ENCODE measurements around the gene NUP85.
"Not testable (repeated sequence)": the region's sequence is repeated elsewhere in the genome, so short reads cannot be mapped to it uniquely, and the experiment has no call there.

Gene NUP85

DNA sequence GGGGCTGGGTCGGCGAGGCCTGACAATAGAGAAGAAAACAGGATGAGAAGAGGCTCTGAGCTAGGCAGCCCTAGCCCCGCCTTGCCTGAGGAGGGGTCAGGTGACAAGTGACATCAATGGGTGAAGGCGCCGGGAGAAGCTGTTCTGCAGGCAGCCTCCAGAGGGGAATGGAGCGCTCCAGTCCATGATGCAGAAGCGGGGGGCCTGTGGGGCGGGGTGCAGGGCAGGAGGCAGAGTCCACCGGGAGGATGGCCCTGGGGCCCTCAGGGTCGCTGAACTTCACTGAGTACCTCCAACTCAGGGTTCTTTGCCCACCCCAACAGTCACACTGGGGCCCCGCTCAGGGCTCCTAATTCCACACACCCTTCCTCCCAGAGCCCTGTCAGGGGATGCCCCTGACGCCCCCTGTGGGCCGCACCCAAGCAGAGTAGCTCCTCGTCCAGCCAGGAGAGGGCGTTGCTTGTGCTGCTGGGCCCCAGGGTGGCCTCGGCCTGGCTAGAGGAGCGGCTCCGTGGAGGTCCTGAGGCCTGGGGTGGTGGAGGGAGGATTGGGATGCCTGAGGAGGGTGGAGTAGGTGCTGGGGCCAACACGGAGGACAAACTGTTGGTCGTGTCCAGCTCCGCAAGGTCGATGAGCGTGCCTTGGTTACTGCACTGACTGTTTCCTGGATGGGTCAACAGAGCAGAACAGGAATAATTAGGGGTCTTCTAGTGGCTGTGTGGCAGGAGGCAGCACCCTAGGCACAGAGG, 35.1 kb downstream of the NUP85 start:
- in situ Hi-C loops (cut with MboI; ENCODE audit: low sequenced_read_pairs): no loop called here

GRCh38 chr17:75241143-75241430, 35.6 kb downstream of the NUP85 start:
- in situ Hi-C loops (cut with MboI; ENCODE audit: low sequenced_read_pairs): no loop called here

- in situ Hi-C loops (cut with MboI; ENCODE audit: low sequenced_read_pairs): no loop called here
These were observed 36.0 kb downstream of the NUP85 start for GRCh38 chr17:75241502-75241901.

DNA sequence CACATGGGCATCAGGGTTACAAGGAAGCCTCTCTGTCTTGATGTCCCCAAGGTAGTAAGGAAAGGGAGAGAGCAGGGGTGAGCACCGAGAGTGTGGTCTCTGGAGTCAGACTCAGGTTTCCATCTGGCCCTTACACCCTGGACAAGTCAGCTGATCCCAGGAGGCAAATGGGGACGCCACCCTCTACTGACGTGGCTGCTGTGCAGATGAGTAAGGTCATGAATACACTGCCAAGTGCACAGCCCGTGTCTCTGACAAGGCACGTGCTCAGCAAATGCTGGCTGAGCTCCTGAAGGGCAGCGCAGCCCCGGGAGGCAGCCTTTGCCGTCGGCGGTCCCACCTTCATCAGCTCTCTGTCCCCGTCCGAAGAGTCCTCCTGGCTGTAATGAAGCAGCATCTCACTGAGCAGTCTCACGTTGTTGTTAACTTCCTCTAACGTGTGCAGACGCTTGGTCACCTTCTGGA, 36.5 kb downstream of the NUP85 start:
- in situ Hi-C loops (cut with MboI; ENCODE audit: low sequenced_read_pairs): no loop called here

GRCh38 chr17:75242461-75243042, 37.1 kb downstream of the NUP85 start:
- in situ Hi-C loops (cut with MboI; ENCODE audit: low sequenced_read_pairs): no loop called here

DNA sequence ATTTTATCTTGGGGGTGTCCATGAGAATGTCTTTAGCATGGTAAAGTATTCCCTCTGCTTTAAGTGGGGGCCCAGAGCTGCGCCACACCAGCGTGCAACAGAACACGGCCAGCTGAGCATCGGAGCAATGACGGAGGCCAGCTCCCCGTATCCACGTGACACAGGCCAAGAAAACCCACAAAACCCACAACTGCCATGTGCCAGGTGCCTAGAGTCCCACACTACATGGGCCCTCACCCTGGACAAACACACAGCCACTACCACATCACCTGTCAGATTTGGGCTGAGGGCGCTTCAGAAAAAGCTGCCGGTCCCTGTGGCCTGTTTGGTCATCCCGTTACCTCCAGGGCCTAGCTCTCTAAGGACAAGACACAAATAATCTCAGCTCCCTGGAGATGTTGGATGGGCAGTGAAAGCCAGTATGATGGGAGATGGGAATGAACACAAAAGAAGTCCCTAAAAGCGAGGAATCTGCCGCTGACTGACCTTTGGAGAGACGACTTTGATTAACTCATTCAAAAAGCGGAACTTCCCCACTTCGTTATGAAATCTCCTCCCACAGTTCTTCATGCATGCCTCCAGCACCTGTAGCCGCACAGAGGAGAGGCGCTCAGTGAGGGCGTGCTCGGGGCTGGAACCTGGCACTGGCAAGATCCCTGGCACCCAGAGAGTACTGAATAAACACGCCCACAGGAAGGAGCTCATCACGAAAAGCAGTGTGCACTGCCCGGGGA, 38.8 kb downstream of the NUP85 start:
- in situ Hi-C loops (cut with MboI; ENCODE audit: low sequenced_read_pairs): no loop called here

DNA sequence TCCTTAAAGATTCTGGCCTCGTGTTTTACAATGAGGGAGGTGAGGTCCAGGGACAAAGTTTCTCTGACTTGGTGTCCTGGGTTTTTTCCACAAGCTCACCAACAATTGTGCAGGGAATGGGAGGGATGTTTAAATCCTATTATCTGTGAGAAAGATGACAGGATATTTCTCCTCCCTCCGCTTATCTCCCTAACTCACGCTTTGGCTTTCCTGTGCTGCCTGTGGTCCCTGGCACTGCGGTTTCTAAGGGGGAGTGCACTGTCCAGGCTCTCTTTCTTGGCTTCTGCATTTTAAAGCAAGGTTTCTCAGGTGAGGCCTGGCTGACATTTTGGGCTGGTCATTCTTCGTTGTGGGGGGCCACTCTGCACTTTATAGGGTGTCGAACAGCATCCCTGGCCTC, 39.5 kb downstream of the NUP85 start:
- in situ Hi-C loops (cut with MboI; ENCODE audit: low sequenced_read_pairs): no loop called here

DNA sequence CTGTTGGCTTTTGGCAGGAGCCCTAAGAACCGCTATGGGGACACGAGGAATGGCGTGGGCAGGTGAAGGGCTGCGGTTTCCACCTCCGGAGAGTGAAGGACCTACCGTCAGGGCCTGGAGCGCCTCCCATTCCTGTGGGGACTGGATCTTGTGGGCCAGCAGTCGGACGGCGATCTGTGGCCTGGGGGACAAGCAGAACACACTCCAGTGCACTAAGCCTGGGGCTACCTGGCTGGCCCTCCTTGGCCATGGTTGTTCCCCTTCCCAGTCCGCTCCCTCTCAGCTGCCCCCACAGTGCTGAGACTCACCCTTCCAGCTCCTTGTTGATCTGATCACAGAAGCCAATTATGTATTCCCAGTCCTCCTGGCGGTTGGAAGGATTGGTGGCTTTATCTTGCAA, 40.9 kb downstream of the NUP85 start:
- in situ Hi-C loops (cut with MboI; ENCODE audit: low sequenced_read_pairs): no loop called here

DNA sequence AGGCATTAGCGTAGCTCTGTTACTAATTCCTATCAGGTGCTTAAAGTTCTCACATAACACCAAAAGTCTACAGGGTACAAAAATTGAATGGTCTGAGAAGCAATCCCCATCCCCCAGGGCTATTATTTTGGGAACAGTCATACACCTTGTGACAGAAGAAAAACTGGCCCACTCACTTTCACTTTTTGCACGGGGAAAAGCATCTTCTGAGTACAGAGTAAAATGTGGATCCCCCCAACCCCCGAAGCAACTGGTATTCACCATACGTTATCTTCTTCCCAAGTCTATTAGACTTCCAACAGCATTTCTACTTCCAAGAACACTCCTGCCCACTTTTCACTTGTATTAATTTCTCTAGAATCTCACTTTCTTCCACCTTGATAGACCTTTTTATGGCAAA, 44.1 kb downstream of the NUP85 start:
- in situ Hi-C loops (cut with MboI; ENCODE audit: low sequenced_read_pairs): no loop called here

DNA sequence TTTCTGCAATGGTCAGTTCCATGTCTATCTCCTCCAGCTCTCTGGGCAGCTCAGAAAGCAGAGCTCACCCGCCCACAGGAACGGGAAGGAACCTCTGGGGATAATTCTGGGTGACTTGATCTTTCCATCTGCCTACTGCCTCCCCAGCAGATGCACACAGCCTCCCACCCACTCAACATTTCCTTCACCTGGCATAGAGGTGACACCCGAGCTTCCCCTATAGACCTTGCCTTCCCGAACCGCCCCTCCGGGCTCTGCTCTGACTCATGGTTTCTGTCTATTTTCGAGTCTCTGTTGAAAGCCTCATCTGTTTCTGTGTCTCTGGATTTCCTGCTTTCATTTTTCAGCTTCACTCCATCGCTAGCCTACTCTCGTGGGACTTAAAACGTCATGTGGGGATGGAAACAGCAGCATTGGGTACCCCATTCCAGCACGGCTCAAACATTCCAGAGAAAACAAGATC, 44.6 kb downstream of the NUP85 start:
- in situ Hi-C loops (cut with MboI; ENCODE audit: low sequenced_read_pairs): no loop called here

DNA sequence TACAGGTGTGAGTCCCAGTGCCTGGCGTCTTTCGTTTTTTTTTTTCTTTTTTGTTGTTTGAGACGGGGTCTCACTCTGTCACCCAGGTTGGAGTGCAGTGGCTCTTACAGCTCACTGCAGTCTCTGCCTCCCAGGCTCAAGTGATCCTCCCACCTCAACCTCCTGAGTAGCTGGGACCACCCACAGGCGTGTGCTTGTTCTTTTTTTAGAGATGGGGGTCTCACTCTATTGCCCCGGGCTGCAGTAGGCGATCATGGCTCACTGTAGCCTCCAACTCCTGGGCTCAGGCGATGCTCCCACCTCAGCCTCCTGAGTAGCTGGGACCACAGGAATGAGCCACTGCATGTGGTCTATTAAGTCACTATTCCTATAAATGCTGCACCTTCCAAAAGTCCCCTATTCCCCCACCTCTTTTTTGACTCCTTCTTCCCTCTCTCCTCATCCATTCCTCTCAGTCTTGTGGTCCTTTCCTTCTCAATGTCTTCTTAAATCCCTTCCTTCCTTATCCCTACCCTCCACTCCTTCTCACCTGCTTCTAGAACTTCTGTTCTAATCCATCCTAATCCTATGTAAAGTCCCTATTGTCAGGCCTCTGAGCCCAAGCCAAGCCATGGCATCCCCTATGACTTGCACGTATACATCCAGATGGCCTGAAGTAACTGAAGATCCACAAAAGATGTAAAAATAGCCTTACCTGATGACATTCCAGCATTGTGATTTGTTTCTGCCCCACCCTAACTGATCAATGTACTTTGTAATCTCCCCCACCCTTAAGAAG, 46.7 kb downstream of the NUP85 start:
- in situ Hi-C loops (cut with MboI; ENCODE audit: low sequenced_read_pairs): no loop called here

GRCh38 chr17:75255954-75256698, 50.6 kb downstream of the NUP85 start:
- in situ Hi-C loops (cut with MboI; ENCODE audit: low sequenced_read_pairs): not testable (repeated sequence)

GRCh38 chr17:75257228-75257627, 51.7 kb downstream of the NUP85 start:
- in situ Hi-C loops (cut with MboI; ENCODE audit: low sequenced_read_pairs): not testable (repeated sequence)

- in situ Hi-C loops (cut with MboI; ENCODE audit: low sequenced_read_pairs): no loop called here
These were observed 55.3 kb downstream of the NUP85 start for GRCh38 chr17:75260641-75261335.

- in situ Hi-C loops (cut with MboI; ENCODE audit: low sequenced_read_pairs): no loop called here
These were observed 56.0 kb downstream of the NUP85 start, which contains the start of the genes GGA3 and MRPS7 for GRCh38 chr17:75261336-75262111. TSS of gene GGA3 (minus strand) at chr17:75261606. CDS start at chr17:75261587, 19 bp downstream. TSS of gene MRPS7 (plus strand) at chr17:75261879. CDS start at chr17:75261901, 22 bp downstream.

GRCh38 chr17:75262112-75262606, 56.7 kb downstream of the NUP85 start:
- in situ Hi-C loops (cut with MboI; ENCODE audit: low sequenced_read_pairs): no loop called here

DNA sequence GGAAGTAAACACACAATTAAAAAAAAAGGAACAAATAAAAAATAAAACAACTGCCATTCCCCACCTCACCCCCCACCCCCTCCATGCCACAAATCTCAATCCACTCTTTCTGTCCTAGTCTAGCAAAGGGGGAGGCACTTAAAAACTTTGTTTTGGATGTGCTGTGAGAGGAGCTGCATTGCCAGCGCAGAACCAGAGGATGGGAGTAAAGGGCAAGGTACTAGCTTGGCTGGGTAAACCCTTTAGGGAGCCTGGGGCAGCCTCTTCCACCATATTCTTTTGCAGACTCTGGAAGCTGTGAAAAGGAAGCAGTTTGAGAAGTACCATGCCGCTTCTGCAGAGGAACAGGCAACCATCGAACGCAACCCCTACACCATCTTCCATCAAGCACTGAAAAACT, 57.6 kb downstream of the NUP85 start:
- in situ Hi-C loops (cut with MboI; ENCODE audit: low sequenced_read_pairs): no loop called here

DNA sequence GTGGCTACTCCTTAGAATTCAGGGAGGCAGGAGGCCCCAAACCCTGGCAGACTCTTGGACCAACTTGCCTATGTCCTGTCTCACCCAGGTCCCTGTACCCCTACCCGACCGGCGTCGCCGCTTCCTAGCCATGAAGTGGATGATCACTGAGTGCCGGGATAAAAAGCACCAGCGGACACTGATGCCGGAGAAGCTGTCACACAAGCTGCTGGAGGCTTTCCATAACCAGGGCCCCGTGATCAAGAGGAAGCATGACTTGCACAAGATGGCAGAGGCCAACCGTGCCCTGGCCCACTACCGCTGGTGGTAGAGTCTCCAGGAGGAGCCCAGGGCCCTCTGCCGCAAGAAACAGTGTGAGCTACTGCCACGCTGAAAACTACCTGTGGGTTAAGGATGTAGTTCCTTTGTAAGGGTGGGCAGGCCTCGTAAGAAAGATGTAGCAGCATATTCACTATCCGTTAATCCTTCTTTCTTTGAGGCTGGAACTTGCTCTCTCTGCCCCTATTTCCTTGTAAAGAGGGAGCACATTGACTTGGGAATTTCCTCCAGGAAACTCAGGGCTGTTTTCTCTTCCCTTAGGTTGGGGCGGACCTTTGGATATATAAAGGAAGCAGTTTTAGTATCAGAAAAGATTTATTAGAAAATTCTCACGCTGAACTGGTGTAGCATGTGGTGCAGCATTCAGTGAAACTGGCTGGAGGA, 60.3 kb downstream of the NUP85 start:
- in situ Hi-C loops (cut with MboI; ENCODE audit: low sequenced_read_pairs): no loop called here

Data from HL-60/S4 (cell line).